Femur (tissue), 1 donor: ENCODE results near the gene KRTAP7-1.

Experiments used
- DNase-seq: peaks from one replicate; pipeline ENCODE4 v3.0.0-alpha.2; 2017

KRTAP7-1 gene

GRCh38 chr21:30829659-30830058 lies at the start of gene KRTAP7-1:
Gene KRTAP7-1, minus strand, starts transcription at chr21:30829759. Its CDS starts 61 bp downstream, at chr21:30829698.
- DNase-seq = no peak

DNA sequence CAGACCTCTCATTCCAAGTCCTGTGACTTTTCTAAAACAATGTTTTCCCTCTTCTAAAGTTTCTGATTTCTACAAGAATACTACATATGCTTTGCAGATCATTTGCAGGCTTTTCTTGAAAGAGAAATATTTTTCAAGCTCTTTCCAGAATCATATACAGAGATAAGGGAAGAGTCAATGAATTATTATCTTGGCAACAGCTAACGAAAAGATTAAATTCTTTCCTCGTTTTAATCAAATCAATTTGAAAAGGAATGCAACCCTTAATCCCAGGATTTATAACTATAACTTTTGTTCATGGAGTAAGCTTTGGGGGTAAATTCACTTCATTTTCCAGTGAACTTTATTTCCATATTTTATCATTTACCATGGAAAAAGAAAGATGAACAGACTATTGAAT lies 45.0 kb upstream of the KRTAP7-1 start:
- DNase-seq = no peak

DNA sequence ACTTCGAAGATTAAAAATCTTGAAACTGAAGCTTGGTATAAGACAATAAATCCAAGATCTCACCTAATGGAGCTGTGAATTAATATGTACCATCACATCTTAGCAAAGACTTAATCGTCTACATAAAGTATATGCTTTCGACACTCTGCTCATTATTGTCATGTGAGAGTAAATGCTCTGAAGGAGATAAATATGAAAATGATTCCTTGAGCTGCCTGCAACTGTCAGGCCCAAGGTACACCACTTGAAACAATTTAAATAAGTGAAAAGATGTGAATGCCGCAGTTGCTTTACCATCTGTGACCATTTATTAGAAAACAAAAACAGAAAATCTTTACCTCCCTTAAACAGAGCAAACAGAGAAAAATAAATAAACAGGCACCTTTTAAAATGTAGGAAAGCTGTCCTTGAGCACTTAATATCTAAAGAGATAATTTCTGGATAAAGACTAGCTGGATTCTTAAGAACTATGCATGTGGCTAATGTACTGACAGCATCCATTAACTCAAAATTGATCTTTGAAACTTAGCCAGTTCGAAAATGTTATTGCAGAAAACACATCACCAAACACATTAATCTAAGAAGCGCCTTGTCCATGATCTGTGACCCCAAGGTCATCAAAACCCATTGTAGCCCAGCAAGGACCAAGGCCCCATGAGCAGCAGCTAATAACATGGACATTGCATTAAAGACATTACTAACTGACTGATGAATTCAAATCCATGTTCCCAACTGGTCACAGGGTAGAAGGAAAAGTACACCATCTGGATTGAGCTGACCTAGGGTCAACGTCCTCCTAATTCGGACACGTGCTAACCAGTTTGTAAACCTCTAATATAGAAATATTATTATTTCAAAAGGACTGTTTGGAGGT lies 18.3 kb upstream of the KRTAP7-1 start:
- no peak for DNase-seq

GRCh38 chr21:30842990-30843389 lies 13.4 kb upstream of the KRTAP7-1 start:
- no peak for DNase-seq

DNA sequence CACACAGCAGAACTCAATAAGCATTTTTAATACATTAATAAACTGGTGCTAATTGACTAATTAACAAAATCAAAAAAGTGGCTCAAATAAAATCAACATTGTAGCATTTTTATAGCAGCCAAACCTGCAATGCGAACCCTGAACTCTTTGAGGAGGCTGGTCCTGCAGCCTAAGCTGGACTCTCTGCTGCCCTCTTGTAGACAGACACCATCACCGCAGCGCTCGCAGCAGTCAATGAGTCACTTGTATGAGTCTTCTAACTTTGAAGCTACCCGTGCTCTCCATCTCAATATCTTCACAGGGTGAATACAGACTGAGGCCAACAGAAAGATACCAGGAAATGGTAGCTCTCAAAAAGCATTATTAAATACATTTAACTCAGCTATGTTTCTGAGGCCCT lies 9.7 kb upstream of the KRTAP7-1 start:
- DNase-seq = no peak

DNA sequence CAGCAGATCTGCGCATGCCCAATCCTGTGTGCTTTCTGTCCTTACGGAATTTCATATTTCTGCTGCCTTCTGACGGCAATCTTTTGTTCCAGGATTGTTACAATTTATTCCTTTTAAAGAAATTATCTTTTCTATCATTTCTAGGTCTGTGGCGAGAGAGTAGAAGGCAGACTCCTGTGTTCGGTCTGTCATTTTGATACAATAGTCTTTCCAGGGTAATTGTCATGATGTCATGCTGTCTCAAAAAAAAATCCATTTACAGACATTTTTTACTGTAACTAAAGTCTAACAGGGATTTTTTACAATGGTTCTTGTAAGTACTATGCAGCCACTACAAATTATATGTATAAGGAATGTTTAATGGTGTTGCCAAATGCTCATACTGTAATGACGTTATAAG lies 9.0 kb upstream of the KRTAP7-1 start:
- no peak for DNase-seq

DNA sequence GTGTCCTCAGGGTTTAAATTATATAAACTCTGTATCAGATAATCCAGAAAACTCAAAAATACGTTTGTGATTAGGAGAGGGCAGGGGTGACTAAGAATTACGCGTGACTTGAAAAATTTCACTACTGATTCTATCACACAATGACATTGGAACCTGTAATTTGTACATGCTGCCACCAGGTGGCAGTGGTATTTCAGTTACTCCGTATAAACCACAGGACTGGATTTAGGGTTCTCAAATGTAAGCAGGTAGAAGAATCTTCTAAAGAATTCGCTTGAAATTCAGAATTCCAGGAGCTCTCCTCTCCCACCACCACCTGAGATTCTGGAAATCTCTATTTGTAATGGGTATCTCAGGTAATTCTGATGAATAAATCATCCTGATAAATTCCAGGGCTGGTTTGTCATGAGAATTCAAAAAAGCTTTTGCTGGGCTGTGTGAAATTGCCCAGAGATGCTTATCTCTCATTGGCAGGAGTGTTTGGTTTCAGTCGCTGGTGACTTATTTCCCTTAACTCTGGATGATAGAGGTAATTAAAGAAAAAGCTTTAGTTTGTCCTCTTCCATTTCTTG lies 1.7 kb upstream of the KRTAP7-1 start:
- no peak for DNase-seq

DNA sequence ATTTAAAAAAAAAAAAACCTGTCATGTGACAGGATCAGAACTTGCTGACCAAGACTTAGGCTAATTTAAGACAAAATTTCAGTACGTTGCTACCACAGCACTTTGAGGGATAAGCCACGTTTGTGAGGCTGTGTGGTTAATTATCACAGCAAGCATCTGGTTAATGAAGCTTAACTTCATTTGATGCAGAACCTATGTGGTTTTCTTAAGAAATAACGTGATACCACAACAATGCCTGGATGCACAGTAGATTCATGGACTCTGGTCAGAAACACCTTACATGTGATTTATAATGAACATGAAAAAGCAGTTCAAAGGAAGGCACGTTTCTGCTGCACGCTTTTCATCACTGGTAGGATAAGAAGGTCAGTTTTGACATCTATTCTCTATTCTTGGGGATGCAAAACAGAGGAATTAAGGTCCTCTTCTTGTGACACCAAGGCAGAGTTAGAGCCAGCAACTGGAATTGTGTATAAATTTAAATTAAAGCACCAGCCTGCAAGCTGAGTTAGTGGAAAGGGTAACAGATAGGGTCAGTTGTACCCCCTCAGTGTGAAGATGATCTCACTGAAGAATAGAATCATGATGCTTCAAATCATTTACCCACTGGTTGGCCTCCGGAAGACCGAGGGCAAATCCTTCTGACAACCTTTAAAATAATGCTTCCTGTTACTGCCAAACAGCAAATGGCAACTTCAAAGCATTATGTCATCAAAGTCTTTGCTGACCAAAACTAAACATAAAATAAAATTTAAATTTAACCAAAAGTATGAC lies 10.5 kb downstream of the KRTAP7-1 start:
- DNase-seq = no peak

DNA sequence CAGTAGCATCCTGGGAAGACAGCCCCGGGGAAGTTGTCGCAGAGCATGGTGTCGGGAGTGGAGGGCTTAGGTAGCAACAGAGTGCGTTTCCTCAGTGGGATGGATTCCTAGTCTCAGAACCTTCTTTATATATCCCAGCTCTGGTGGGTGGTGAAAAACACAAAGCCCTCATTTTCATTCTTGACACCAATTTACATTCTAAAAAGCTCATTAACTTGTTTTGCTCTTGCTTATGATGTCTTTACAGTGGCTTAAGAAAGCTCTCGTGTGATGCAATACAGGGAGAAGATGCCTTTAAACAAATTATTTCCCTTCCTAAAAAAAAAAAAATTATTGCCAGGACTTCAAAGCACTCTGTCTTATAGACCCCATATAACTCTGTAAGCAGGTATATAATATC lies 16.4 kb downstream of the KRTAP7-1 start, which contains the start of gene KRTAP8-1:
TSS of gene KRTAP8-1 (minus strand) at position 101 of the 400 bp plus-strand sequence. CDS start at position 47, 54 bp downstream.
- DNase-seq = no peak

GRCh38 chr21:30800605-30801004 lies 29.0 kb downstream of the KRTAP7-1 start:
- no peak for DNase-seq

GRCh38 chr21:30793581-30794314 lies 35.8 kb downstream of the KRTAP7-1 start:
- no peak for DNase-seq

GRCh38 chr21:30779249-30779648 lies 50.3 kb downstream of the KRTAP7-1 start:
- DNase-seq = no peak
